Occipital lobe (tissue), 2 donors: ENCODE data around the gene ZBTB16. TPM values are rescaled to one million over a fixed set of nuclear protein-coding genes. Genes with fewer than 3 reads are reported as not detected.

ENCODE experiments used
- DNase-seq: peaks from one replicate; lab custom pipeline; 2025; lab: John Stamatoyannopoulos, UW
- total RNA-seq: library from RNA; depleted of rRNA; stranded (reverse); fragments of >200 nt; gene quantifications from one replicate; pipeline ENCODE4 v1.2.3, GENCODE V29; 2014

ZBTB16 gene
- total RNA-seq, 1 donor from 2014 or later, result 9.7 TPM

GRCh38 chr11:114106047-114106446 is 46.5 kb downstream of the ZBTB16 start:
- no peak for DNase-seq

- DNase-seq, result no peak
Observed at GRCh38 chr11:114106986-114107385, 47.5 kb downstream of the ZBTB16 start.

GRCh38 chr11:114108501-114109205 is 49.1 kb downstream of the ZBTB16 start:
- DNase-seq, result no peak

- DNase-seq, result no peak
Observed at GRCh38 chr11:114109206-114110090, 49.9 kb downstream of the ZBTB16 start.

DNA sequence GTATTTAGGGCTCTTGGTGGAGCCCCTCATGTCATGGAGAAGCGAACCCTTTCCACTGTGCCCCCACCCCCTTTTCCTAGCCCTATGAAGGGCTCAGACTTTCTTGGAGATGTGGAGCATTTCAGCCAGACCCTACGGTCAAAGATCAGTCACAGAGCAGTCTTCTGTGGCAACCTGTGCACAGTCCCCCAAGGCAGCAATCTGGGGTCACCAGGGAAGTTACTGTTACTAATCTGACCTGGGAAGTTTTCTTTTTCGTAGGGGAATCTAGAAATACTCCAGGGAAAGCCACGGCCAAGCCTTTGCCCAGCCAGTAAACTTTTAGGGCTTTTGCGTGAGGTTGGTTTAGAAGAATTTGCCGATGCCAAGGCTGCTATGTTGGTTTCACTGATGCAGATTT is 50.6 kb downstream of the ZBTB16 start:
- DNase-seq, result no peak

DNA sequence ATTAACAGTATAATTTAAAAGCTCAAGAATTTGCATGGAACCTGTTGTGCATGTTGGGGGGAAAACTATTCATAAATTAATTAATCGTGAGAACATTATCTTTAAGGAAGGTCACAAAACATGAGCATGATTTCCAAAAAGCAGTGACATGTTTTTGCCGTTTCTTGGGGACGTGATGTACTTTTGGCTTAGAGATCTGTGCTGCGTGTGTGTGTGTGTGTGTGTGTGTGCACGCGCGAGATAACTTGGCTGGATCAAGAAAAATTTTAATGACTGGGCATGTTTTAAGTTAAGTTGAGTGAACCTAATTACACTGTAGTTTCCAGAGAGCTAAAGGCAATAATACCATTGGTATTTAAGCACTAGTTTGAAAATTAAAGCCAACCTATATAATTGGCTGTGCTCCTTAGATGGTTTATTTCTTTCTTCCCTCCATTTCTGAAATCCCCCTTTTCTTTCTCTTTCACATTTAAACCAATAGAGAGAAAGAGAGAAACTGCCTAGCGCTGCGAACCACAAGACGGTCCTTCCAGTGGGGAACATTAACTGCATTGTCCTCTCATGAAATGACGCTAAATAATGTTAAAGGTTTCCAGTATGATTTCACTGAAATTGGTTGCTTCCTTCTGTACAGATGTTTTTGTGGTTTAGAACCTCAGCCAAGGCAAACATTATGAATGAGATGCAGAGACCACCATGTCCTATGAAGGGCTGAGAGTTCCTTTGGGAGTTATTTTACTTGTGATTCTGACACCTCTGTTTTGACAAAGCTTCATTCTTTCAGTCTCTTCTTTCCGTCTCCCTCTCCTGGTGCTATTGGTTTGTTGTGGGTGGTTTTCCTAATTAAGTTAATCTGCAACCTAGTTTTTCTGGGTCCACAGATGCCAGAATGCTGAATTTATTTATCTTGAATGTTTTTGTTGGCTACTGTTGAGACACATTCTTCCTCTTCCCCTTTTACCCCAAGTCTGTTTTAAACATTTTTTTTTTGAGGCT is 51.7 kb downstream of the ZBTB16 start:
- DNase-seq, result no peak

DNA sequence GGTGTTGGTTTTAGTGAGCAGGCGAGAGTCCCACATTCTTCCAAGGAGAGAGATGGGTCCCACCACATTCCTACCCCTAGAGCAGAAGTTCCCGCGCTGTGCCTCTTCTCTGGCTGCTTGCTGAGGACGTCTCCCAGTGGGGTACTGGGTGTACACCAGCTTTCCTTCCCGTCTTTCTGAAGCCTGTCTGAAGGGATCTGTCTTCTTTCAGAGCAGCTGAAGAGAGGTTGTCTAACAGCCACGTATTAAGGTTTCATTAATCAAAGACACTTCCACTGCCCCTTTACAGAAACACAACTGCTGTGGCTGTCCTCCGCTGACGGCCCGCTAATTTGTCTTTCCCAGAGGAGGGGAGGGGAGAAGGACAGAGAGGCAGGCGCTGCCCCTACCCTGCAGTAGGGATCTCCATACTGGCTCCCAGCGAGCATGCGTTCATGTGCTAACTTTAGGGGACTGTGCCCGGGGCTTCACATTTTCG is 56.0 kb downstream of the ZBTB16 start:
- DNase-seq, result no peak

DNA sequence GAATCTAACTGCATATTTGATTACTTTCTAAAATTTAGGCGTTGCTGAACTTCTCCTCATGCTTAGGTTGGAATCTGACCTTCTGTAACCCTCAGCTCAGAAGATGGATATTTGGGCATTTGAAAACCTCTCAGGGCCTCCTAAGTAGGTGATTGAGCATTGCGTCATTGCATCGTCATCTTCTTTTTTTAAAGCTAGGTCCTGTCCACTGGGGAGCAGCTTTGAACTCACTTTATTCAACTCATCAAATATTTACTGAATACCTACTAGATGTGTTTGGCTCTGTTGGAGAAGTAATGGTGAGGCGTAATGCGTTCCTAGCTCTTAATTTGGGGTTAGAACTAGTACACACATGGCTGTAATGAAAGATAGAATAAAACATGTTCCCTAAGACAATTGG is 56.8 kb downstream of the ZBTB16 start:
- no peak for DNase-seq

DNA sequence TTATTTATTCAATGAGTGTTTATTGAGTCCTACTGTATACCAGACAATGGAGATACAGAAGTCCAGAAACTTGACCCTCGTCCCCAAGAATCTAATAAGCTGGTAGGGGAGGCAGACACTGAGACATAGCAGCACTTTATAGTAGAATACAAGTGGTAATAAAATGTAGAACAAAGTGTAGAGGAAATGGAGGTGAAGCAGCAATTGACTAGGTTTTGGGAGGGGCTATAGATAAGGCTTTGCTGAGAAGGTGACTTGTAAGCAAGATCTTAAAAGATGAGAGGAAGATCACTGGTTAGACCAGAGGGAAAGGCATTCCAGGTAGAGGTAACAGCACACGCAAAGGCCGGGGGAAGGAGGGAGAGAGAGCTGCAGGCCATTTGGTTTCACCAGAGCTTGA is 57.3 kb downstream of the ZBTB16 start:
- DNase-seq, result no peak

GRCh38 chr11:114120606-114121005 is 61.1 kb downstream of the ZBTB16 start:
- DNase-seq, result no peak

GRCh38 chr11:114121138-114121537 is 61.6 kb downstream of the ZBTB16 start:
- no peak for DNase-seq

DNA sequence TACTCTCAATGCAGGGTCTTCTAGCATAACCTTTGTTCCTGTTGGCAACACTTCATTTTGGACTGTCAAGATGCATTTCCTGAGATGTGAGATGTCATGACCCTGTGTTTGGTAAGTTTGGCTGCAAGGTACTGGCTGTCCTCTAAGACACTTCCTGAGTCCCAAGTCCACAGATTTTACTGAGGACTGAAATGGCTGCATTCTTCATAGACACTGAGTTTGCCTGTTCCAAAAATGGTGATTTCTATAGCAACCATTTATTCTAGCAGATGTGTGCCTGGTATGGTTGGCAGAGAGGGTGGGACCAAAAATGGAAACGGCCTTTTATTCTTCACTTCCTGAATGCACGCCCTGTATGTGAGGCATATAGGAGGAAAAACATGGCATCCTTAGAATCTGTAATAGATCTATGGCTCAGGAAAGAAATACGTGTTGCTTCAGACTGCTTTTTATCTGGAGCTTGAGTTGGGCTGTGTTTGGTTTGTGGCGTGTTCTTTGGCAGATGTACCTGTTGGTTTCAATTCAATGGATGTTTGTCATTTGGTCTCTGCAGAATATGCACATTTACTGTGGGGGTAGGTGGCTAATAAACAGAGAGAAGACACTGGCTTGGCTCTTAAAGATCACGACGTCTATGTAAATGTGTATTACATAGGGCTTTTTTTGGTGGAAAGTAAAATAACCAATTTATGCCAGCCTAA is 62.4 kb downstream of the ZBTB16 start:
- no peak for DNase-seq

- DNase-seq, result no peak
Observed at GRCh38 chr11:114122686-114123085, 63.2 kb downstream of the ZBTB16 start.

GRCh38 chr11:114123692-114124330 is 64.3 kb downstream of the ZBTB16 start:
- no peak for DNase-seq

DNA sequence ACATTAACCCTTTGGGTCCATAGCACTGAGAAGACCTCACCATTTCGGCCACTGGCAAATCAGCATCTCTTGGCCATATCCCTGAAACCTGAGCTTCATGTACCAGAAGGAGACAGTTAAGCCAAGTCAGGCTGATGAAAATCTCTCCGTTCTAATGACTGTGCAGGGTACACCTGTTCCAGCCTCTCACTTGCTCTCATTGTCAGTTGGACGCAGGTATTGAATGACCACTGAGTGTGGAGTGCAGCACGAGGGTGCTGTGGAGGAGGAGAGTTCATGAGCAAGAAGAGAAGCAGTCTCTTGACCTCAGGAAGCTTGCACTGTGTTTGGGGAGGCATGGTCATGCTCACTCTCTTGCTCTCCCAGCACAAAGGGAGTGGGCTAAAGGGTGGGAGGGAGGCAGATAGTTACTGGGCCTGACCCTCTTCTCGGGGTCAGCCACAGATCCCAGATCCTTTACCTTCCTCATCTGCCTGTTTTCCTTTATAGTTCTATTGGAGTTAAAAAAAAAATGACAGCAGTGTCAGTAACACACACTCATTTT is 65.2 kb downstream of the ZBTB16 start:
- DNase-seq, result no peak

GRCh38 chr11:114125531-114125930 is 66.0 kb downstream of the ZBTB16 start:
- DNase-seq, result no peak

DNA sequence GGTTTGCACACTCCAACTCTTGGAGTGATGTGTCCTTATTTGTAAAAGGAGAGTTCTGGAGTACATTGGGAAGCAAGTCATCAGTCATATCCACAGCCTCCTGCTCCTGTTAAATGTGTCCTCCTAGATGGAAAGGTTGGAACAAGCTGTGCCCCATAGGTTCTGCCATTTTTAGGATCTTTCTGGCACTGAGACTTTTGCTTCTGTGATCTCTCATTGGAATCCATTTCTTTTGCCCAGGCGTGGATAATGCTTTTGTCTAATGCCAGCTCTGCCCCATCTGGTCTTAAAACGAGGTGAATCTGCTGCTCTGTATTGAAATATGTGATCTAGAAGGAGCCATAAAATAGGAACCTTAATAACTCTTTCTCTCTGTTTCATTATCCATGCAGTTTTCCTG is 66.4 kb downstream of the ZBTB16 start:
- DNase-seq, result no peak

DNA sequence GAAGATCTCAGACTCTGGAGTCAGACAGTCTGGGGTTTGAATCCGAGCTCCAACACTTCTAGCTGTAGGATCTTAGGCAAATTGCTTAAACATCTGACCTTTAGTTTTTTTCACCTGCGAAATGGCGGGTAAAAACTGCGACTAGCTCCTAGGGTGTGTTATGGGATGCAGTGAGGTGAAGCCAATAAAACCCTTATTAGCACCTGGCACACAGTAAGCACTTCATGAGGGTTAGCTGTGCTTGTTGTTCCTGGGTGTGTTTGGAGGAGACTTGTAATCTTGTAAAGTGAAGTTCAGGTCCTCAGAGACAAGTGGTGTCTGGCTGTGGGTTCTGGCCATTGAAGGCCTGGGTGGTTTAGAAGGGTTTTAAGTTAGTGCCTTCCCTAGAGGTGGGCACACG is 68.9 kb downstream of the ZBTB16 start:
- no peak for DNase-seq

DNA sequence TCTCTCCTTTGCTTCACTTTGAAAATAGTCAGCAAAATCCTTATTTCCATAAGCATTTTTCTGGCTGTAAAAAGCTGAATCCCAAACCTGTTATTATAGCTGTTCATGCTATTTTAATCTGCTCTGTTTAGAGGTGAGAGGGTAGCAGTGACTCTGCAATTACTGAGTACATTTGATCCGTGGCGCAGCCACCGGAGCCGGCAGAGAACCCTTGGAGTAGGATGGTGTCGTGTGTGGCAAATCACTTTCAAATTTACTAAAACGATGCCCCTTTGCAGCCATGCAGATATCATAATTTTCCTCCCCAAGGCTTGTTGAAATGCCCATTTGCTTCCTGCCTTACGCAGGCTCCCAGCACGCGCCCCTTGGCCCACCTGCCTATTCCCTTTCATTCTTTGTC is 69.6 kb downstream of the ZBTB16 start:
- DNase-seq, result no peak

DNA sequence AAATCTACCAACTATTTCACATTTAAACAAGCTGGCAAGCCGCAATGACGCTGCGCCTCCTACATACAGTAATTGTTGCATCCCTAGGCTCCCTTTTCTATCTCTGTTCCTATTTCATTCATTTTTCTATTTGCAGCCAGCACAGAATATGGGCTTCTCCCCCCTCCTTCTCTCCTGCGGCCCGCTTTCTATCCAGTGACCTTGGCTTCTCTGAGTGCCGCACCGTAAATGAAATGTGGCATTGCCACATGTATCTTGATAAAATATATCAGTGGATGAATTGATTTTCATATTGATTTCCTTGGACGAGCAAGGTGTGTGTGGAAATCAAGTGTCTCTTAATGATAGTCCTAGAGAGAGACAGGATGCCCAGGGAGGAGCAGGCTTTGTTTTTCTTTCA is 70.2 kb downstream of the ZBTB16 start:
- no peak for DNase-seq
